Activated CD8-positive, alpha-beta memory T cell treated with anti-CD3 and anti-CD28 coated beads for 4 hours (primary cell): Measurements from ENCODE around the gene EMD.

Experiments
- DNase-seq, 2 donors: peaks; one replicate each; pipeline ENCODE4 v3.0.0-alpha.2; 2020; ENCODE audit warnings: low read depth in 2 of 2

The EMD gene

DNA sequence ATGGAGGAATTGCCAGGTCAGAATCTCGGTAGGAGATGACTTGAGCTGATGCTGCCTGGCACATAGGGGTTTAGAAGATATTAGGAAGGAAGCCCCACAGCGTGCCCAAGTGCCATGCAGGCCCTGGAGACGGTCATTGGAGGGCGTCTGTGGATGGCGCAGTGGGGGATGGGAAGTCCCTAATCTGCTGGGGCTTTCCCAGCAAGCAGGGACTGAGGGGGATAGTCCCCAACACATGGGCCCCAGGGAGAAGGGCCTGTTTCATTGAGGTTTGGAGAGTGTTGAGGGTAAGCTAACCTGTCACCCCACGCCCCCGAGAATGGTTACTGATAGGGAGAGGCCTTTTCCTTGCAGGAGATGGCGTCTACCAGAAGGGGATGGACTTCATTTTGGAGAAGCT is 40.1 kb downstream of the EMD start:
- DNase-seq = no peak

DNA sequence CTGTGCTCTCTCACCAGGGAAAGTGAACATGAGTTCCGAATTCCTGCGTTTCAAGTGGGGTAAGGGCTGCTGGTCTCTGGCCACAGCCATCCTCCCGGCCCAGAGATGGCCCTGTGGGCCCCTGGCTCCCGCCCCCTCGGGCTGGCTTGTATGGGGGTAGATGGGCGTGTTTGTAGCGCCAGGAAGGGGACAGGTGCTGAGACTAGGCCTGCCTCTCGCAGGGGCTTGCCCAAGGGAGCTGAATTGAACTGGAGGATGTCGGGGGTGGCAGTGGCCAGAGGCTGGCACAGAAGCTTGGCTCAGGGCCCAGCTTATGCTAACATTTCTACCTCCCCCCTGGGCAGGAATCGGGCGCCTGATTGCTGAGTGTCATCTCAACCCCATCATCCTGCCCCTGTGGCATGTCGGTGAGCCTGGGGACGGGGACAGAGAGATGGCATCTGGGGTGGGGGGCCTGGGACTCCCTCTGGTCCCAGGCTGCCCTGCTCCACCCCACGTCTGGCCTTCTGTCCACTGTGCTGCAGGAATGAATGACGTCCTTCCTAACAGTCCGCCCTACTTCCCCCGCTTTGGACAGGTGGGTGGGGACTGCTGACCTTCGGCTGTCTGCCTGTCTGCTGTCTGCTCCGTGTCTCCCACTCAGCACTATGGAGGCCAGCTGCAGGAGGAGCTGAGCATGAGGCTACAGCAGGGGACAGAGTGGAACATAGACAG is 40.8 kb downstream of the EMD start:
- no peak for DNase-seq

DNA sequence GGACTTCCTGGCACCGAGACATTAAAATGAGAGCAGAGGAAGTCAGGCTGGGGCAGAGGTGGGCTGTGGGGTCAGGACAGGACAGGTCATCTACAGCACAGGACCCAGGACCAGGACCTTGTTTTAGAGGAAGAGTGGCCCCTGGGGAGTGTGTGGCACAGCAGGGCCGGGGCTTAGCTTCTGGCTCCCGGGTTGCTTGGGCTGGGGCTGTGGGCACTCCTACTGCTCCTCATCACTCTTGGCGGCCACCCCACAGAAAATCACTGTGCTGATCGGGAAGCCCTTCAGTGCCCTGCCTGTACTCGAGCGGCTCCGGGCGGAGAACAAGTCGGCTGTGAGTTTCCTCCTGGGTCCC is 41.3 kb downstream of the EMD start:
- no peak for DNase-seq

DNA sequence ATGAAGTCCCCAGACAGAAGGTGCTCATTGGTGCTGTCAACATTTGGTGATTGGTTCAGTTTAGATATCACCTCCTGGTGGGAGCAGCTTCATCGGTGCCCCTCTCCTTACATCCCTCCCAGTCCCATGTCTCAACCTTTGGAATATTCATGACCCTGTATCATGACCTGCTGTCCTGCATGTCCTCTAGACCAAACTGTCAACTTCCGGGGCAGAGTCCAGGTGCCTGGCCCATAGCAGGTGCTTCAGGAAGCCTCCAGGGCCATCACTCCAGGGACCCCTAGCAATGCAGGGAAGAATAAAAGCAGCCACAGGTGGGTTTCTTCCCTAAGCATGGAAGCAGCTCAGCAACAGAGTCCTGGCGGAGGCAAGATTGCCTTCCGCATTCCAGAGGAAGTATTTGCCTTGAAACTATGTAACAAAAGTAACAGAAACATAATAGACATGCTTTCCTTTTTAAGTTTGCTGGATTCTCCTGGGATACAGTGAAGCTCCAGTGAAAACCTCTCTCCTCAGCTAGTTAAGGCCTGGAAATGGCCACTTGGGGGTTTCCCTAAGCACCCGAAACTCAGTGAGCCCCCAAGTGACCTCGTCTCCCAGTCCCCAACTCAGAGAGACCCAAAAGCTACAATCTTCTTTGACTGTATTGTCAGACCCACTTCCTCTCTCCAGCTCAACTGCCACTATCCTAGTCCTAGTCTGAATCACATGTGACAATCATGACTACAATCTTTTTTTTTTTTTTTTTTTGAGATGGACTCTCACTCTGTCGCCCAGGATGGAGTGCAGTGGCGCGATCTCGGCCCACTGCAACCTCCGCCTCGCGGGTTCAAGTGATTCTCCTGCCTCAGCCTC is 48.0 kb downstream of the EMD start:
- DNase-seq = no peak

DNA sequence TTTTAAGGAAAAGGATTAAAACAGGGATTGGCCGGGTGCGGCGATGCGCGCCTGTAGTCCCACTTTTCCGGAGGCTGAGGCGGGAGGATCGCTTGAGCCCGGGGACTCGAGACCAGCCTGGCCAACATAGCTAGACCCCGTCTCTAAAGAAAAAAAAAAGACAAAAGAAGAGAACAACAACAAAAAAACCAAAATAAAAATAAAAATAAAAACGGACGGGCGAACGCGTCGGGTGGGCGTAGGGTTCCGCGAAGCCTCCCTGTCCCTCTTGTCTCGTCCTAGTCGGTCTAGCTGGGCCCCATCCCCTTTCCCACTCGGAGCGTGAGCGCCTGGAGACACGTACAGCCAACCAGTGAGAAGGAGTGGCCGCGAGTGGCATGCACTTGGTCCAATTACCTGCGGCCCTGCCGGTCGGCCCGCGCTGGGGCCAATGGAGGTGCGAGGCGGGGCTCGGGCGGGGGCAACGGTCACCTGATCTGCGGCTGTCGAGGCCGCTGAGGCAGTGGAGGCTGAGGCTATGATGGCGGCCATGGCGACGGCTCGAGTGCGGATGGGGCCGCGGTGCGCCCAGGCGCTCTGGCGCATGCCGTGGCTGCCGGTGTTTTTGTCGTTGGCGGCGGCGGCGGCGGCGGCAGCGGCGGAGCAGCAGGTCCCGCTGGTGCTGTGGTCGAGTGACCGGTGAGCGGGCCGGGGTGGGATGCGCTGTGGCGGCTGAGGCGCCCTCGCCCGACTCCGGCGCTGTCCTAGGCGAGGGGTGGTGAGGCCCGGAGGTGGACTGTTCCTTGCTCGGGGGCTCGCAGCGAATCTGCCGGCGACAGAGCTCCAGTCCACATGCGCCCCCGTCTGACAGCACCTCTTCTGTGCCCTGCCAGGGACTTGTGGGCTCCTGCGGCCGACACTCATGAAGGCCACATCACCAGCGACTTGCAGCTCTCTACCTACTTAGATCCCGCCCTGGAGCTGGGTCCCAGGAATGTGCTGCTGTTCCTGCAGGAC is 49.4 kb downstream of the EMD start, which contains the start of gene ATP6AP1:
Gene ATP6AP1, plus strand, starts transcription at position 502 of the 996 bp plus-strand sequence. Its CDS starts 16 bp downstream, at position 518.
- peak; percentile 69 to 72 for DNase-seq

- no peak for DNase-seq
These were observed 50.6 kb downstream of the EMD start for GRCh38 chrX:154429711-154430110.

DNA sequence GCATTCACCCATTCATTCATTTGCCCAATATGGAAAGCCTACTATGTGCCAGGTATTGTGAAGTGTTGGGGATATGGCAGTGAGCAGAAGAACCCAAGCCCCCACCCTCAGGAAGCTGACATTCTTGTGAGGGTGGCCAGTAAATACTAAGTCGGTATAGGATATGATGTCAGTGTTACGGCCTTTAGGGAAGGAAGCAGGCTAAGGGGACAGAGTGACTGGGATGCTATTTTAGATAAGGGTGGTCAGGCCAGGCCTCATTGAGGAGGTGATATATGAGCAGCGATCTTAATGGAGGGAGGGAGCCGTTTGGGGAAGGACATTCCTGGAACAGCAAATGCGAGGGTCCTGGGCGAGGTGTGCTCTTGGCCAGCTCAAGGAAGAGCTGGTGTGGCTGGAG is 51.4 kb downstream of the EMD start:
- no peak for DNase-seq

- DNase-seq = no peak
These were observed 51.8 kb downstream of the EMD start for GRCh38 chrX:154430916-154431315.
